ENCODE results near the gene PLCB3. TPM values are rescaled to one million over a fixed set of nuclear protein-coding genes. Genes with fewer than 3 reads are reported as not detected.
"Not testable (repeated sequence)": the region's sequence is repeated elsewhere in the genome, so short reads cannot be mapped to it uniquely, and the experiment has no call there.

Gene PLCB3
- total RNA-seq, 1 donor from 2014 or later: 17.3 TPM

- no peak for DNase-seq (ENCODE audit: low read depth in 2 of 2)
These were observed 52.0 kb downstream of the PLCB3 start for GRCh38 chr11:64303109-64304031.

DNA sequence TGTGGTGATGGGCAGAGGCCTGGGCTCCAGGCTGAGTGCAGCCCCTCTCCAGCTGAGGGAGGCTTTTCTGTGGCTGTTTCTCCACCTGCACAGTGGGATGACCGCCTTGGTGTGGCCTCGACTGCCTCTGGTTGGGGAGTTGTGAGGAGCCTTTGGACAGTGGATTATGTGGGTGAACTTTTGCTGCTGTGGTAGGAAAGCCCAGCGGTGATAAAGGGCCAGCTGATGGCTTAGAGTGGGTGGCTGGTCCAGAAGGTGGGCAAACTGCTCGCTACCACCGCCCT lies 52.6 kb downstream of the PLCB3 start:
- no peak for DNase-seq (ENCODE audit: low read depth in 2 of 2)

- peak; percentile 69 to 88 for DNase-seq (ENCODE audit: low read depth in 2 of 2)
These were observed 53.2 kb downstream of the PLCB3 start for GRCh38 chr11:64304316-64305072.

DNA sequence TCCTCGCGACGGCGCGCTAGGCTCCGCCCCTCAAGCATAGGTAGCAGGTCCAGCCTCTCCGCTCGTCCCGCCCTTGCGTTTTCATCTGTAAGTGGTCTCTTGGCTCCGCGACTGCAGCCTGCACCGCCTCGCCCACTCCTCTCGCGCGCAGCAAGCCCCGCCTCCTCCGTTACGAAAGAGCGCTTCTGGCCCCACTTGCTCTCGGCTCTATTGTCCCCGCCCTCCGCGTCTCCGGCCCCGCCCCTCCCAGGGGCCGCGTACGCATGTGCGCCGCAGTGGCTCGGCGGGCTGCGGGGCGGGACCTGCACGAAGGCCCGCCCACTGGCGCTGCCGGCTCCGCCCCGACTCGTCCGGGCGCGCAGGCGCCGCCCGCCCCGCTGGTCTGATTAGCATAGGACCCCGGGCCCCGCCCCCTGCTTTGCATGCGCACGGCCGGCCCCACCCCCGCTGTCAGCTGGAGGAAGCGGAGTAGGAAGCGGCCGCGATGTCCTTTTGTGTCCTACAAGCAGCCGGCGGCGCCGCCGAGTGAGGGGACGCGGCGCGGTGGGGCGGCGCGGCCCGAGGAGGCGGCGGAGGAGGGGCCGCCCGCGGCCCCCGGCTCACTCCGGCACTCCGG lies 53.9 kb downstream of the PLCB3 start, which contains the start of gene ESRRA:
Gene ESRRA (plus strand): TSS at position 450 of the 616 bp plus-strand sequence. CDS start 1,656 bp downstream, outside the sequence.
- DNase-seq (ENCODE audit: low read depth in 2 of 2): peak; percentile 91 to 99

- peak in 1 of 2 donors; percentile 47 for DNase-seq (ENCODE audit: low read depth in 2 of 2)
These were observed 54.6 kb downstream of the PLCB3 start for GRCh38 chr11:64305691-64306562.

GRCh38 chr11:64306563-64306875 lies 55.2 kb downstream of the PLCB3 start:
- DNase-seq (ENCODE audit: low read depth in 2 of 2): no peak

GRCh38 chr11:64306876-64307622 lies 55.7 kb downstream of the PLCB3 start:
- no peak for DNase-seq (ENCODE audit: low read depth in 2 of 2)

DNA sequence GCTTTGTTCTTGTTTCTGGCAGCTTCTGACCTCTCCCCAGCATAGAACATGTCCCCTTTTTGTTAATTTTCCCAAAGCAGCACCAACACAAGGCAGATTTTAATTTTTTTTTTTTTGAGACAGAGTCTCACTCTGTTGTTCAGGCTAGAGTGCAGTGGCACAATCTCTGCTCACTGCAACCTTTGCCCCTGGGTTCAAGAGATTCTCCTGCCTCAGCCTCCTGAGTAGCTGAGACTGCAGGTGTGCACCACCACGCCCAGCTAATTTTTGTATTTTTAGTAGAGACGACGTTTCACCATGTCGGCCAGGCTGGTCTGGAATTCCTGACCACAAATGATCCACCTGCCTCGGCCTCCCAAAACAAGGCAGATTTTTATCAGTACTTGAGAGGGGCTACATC lies 56.5 kb downstream of the PLCB3 start:
- DNase-seq (ENCODE audit: low read depth in 2 of 2): not testable (repeated sequence)

DNA sequence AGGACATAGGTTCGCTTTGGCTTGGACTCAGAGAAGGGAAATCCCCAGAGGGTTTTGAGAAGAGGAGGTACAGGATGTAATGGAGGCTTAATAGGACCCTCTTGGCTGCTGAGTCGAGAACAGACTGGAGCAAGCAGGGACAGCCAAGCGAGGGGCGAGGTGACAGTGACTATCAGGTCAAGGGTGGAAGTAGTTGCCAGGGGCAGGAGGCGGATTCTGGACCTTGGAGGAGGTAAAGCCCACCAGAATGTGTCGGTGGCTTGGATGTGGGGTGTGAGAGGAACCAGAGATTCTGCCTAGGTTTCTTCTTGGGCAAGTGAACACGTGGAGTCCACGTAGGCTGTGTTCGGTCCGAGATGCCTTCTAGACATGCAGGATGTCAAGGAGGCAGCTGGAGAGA lies 61.6 kb downstream of the PLCB3 start:
- DNase-seq (ENCODE audit: low read depth in 2 of 2): no peak

- no peak for DNase-seq (ENCODE audit: low read depth in 2 of 2)
These were observed 62.3 kb downstream of the PLCB3 start for GRCh38 chr11:64313491-64314145.

GRCh38 chr11:64314146-64314804 lies 62.9 kb downstream of the PLCB3 start:
- no peak for DNase-seq (ENCODE audit: low read depth in 2 of 2)

- DNase-seq (ENCODE audit: low read depth in 2 of 2): no peak
These were observed 63.7 kb downstream of the PLCB3 start for GRCh38 chr11:64314805-64315561.

GRCh38 chr11:64315667-64316526 lies 64.6 kb downstream of the PLCB3 start:
- DNase-seq (ENCODE audit: low read depth in 2 of 2): not testable (repeated sequence)

DNA sequence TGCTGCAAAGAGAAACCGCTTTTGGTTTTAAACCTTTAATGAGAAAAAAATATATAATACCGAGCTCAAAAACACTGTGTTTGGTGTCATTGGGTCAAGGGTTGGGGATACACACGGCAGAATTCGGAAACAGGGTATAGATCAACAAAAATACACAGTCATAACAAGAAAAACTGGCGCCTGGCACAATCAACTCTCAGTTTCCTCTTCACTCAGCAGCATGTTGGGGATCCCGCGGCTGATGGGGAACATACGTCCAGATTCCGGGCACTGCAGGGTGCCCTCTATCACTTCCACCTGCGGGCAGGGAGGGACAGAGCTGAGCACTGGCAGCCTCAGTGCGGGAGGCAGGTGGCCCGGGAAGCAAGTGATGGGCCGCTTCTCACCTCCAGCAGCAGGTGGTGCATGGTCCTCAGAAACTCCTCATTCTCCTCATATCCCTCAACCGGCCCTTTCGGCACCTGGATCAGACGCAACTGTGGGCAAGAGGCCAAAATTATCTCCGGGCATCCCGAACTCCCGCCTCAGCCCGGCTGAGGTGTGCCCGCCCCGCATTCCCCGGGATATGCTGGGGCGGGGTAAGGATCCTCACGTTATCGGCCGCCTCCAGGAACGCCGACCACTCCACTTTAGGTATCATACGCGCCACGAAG lies 65.5 kb downstream of the PLCB3 start:
- peak; percentile 34 to 48 for DNase-seq (ENCODE audit: low read depth in 2 of 2)

DNA sequence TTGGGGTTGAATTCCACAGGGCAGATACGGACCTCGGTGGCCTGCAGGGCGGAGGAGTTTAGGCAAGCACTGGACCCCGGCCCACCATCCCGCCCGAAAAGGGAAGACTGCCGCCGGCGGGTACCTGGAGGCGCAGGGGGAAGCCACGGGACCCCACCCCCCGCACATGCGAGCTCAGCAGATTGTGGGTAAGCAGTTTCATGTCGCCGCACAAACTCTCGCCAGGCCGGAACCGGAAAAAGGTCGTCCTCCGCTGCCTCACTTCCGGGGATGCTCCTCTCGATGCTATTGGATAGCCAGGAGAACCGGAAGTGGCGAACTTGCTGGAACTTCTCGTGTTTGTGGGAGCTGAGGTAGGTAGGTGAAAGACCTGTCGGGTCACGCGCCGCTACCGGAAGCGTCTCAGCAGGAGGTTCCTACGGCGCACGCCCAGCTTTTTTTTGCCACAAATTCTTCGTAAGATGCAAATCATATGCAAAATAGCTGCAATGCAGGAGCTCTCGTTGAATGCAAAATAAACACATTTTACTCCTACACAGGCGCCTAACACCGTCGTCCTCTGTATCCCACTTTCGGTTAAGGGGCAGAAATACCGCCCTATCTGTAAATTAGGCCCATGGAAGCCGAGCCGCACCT lies 66.1 kb downstream of the PLCB3 start, which contains the start of gene TRMT112:
Gene TRMT112 (minus strand): TSS at position 235 of the 636 bp plus-strand sequence. CDS start 33 bp downstream, at position 202.
- DNase-seq (ENCODE audit: low read depth in 2 of 2): peak; percentile 97 to 99

DNA sequence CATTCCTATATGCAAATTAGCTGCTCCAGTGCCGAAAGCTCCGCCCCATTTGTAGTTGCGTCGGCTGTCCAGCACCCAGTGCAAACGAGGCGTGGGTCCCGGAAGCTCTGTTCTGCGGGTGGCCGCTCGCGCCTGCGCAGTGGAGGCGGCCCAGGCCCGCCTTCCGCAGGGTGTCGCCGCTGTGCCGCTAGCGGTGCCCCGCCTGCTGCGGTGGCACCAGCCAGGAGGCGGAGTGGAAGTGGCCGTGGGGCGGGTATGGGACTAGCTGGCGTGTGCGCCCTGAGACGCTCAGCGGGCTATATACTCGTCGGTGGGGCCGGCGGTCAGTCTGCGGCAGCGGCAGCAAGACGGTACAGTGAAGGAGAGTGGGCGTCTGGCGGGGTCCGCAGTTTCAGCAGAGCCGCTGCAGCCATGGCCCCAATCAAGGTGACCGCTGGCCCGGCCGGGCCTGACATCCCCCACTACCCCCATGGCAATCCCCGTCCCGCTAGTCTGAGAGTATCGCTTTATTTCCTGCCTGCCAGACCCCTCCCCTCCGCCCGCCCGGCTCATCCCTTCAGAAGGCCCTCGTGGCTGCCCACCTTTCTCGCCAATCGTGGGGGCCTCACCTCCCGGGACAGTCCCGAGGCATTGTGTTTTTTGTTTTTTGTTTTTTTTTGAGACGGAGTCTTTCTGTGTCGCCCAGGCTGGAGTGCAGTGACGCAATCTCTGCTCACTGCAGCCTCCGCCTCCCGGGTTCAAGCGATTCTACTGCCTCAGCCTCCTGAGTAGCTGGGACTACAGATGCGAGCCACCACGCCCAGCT lies 66.8 kb downstream of the PLCB3 start, which contains the start of gene PRDX5:
Gene PRDX5 (plus strand): TSS at position 161 of the 805 bp plus-strand sequence. CDS start 95 bp downstream, at position 256.
- DNase-seq (ENCODE audit: low read depth in 2 of 2): peak; percentile 92 to 96

Measured in dermis microvascular lymphatic vessel endothelial cell (primary cell).